ENCODE measurements around the gene DYNC1LI1.

Gene DYNC1LI1

DNA sequence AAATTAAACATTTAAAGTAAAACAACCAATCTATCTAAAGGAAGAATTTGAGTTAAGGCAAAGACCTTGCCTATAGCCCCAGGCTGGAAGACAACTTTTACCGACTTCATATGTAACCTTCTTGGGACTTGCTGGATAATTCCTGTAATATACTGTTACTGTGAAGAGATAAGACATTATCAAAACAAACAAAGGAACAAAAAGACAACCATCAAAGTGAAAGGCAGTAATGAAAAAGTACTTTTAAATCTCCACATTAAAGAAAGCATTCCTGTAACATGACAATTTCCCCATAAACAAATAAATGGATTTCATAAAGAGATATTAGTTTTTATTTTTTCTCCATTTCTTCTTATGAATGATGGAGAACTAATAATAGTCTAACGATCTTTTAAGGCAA, 70.4 kb downstream of the DYNC1LI1 start:
- no peak overlapping the region for H3K27ac ChIP-seq (ENCODE audit: low read length)
- H3K4me1 ChIP-seq (ENCODE audit: insufficient read depth, low read length), result peaks cover 9% of the 10 kb centered on the region; the same call in 1 of the 2 replicates
- H3K36me3 ChIP-seq (ENCODE audit: insufficient read depth, low read depth, low read length), result no peaks in the 10 kb centered on the region
- H3K27me3 ChIP-seq (ENCODE audit: insufficient read depth, low read length), result no peaks in the 10 kb centered on the region
- no peak overlapping the region for H3K4me3 ChIP-seq (ENCODE audit: low read length)
- H3K9ac ChIP-seq (ENCODE audit: low read depth, low read length), result no peak overlapping the region
- no peaks in the 10 kb centered on the region for H3K9me3 ChIP-seq (ENCODE audit: insufficient read depth, low read depth, low read length)

GRCh38 chr3:32499585-32499984, 71.1 kb downstream of the DYNC1LI1 start:
- Histone ChIP-seq H3K27me3 (ENCODE audit: insufficient read depth, low read length) (no peaks in the 10 kb centered on the region), H3K4me3 (ENCODE audit: low read length) (no peak overlapping the region), H3K4me1 (ENCODE audit: insufficient read depth, low read length) (peaks cover 9% of the 10 kb centered on the region; the same call in 1 of the 2 replicates), H3K9ac (ENCODE audit: low read depth, low read length) (no peak overlapping the region), H3K36me3 (ENCODE audit: insufficient read depth, low read depth, low read length) (no peaks in the 10 kb centered on the region), H3K27ac (ENCODE audit: low read length) (no peak overlapping the region), H3K9me3 (ENCODE audit: insufficient read depth, low read depth, low read length) (no peaks in the 10 kb centered on the region)

DNA sequence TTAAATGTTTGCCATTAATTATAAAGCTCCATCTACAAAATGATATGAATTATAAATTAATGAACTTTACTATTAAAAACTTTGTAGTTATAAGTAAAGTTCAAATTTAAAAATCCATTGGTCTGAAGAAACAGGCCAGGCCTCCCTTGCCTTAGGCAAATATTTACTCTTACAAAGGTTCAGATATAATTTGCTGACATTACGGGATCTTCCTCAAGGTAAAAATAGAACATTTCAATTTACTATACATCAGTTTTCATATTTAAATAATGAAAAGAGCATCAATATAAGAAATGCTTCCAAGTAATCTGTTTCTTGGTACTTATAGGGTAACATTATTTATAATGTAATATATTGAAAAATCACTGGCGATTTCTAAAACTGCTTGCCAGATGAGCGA, 71.7 kb downstream of the DYNC1LI1 start:
- no peaks in the 10 kb centered on the region for H3K27me3 ChIP-seq (ENCODE audit: insufficient read depth, low read length)
- no peak overlapping the region for H3K27ac ChIP-seq (ENCODE audit: low read length)
- H3K9ac ChIP-seq (ENCODE audit: low read depth, low read length), result no peak overlapping the region
- no peak overlapping the region for H3K4me3 ChIP-seq (ENCODE audit: low read length)
- peaks cover 8% of the 10 kb centered on the region for H3K4me1 ChIP-seq (ENCODE audit: insufficient read depth, low read length)
- no peaks in the 10 kb centered on the region for H3K9me3 ChIP-seq (ENCODE audit: insufficient read depth, low read depth, low read length)
- no peaks in the 10 kb centered on the region for H3K36me3 ChIP-seq (ENCODE audit: insufficient read depth, low read depth, low read length)

DNA sequence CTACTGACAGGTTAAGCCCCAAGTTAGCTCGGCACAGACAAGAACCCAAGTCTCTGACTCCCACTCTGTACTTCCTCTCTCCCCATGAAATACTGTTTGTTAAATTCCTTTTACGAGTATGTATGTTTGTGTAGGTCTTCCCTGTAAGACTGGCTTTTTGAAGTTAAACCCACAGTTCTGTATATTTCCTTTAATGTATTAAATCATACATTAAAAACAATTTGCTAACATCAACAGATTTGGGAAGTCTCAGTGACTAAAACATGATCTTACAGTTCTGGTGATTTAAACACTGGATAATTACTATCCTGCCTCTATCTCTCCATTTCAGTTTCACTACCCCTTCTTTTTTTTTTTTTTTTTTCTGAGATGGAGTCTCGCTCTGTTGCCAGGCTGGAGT, 72.4 kb downstream of the DYNC1LI1 start:
- no peak overlapping the region for H3K27ac ChIP-seq (ENCODE audit: low read length)
- H3K4me1 ChIP-seq (ENCODE audit: insufficient read depth, low read length), result peaks cover 1% of the 10 kb centered on the region
- no peaks in the 10 kb centered on the region for H3K9me3 ChIP-seq (ENCODE audit: insufficient read depth, low read depth, low read length)
- no peak overlapping the region for H3K9ac ChIP-seq (ENCODE audit: low read depth, low read length)
- no peaks in the 10 kb centered on the region for H3K27me3 ChIP-seq (ENCODE audit: insufficient read depth, low read length)
- H3K4me3 ChIP-seq (ENCODE audit: low read length), result no peak overlapping the region
- no peaks in the 10 kb centered on the region for H3K36me3 ChIP-seq (ENCODE audit: insufficient read depth, low read depth, low read length)

- Histone ChIP-seq H3K4me3 (ENCODE audit: low read length) (no peak overlapping the region), H3K9me3 (ENCODE audit: insufficient read depth, low read depth, low read length) (no peaks in the 10 kb centered on the region), H3K9ac (ENCODE audit: low read depth, low read length) (no peak overlapping the region), H3K36me3 (ENCODE audit: insufficient read depth, low read depth, low read length) (peaks cover 8% of the 10 kb centered on the region; the same call in 1 of the 2 replicates), H3K4me1 (ENCODE audit: insufficient read depth, low read length) (no peaks in the 10 kb centered on the region; the same call in 1 of the 2 replicates), H3K27ac (ENCODE audit: low read length) (no peak overlapping the region), H3K27me3 (ENCODE audit: insufficient read depth, low read length) (no peaks in the 10 kb centered on the region)
These were observed 75.0 kb downstream of the DYNC1LI1 start for GRCh38 chr3:32495609-32496008.

- Histone ChIP-seq H3K27ac (ENCODE audit: low read length) (no peak overlapping the region), H3K36me3 (ENCODE audit: insufficient read depth, low read depth, low read length) (peaks cover 8% of the 10 kb centered on the region; the same call in 1 of the 2 replicates), H3K4me1 (ENCODE audit: insufficient read depth, low read length) (no peaks in the 10 kb centered on the region; the same call in 1 of the 2 replicates)
These were observed 75.6 kb downstream of the DYNC1LI1 start for GRCh38 chr3:32495085-32495484.

GRCh38 chr3:32493437-32494414, 76.9 kb downstream of the DYNC1LI1 start:
- Histone ChIP-seq H3K36me3 (ENCODE audit: insufficient read depth, low read depth, low read length) (peaks cover 8% of the 10 kb centered on the region; the same call in 1 of the 2 replicates), H3K27ac (ENCODE audit: low read length) (no peak overlapping the region), H3K27me3 (ENCODE audit: insufficient read depth, low read length) (no peaks in the 10 kb centered on the region), H3K4me1 (ENCODE audit: insufficient read depth, low read length) (no peaks in the 10 kb centered on the region; the same call in 1 of the 2 replicates), H3K4me3 (ENCODE audit: low read length) (no peak overlapping the region), H3K9ac (ENCODE audit: low read depth, low read length) (no peak overlapping the region), H3K9me3 (ENCODE audit: insufficient read depth, low read depth, low read length) (no peaks in the 10 kb centered on the region)

More at GRCh38 chr3:32495085-32495484, 75.6 kb downstream of the DYNC1LI1 start:
- Histone ChIP-seq H3K9ac (ENCODE audit: low read depth, low read length) (no peak overlapping the region), H3K4me3 (ENCODE audit: low read length) (no peak overlapping the region), H3K9me3 (ENCODE audit: insufficient read depth, low read depth, low read length) (no peaks in the 10 kb centered on the region), H3K27me3 (ENCODE audit: insufficient read depth, low read length) (no peaks in the 10 kb centered on the region)

- no peaks in the 10 kb centered on the region for H3K27me3 ChIP-seq (ENCODE audit: insufficient read depth, low read length)
- H3K4me1 ChIP-seq (ENCODE audit: insufficient read depth, low read length), result no peaks in the 10 kb centered on the region; the same call in 1 of the 2 replicates
- no peak overlapping the region for H3K9ac ChIP-seq (ENCODE audit: low read depth, low read length)
- no peaks in the 10 kb centered on the region for H3K9me3 ChIP-seq (ENCODE audit: insufficient read depth, low read depth, low read length)
- no peak overlapping the region for H3K27ac ChIP-seq (ENCODE audit: low read length)
- H3K4me3 ChIP-seq (ENCODE audit: low read length), result no peak overlapping the region
- H3K36me3 ChIP-seq (ENCODE audit: insufficient read depth, low read depth, low read length), result peaks cover 8% of the 10 kb centered on the region; the same call in 1 of the 2 replicates
These were observed 77.8 kb downstream of the DYNC1LI1 start for GRCh38 chr3:32492684-32493436.

- H3K4me1 ChIP-seq (ENCODE audit: insufficient read depth, low read length), result no peaks in the 10 kb centered on the region
- H3K4me3 ChIP-seq (ENCODE audit: low read length), result no peak overlapping the region
- peaks cover 26% of the 10 kb centered on the region for H3K36me3 ChIP-seq (ENCODE audit: insufficient read depth, low read depth, low read length)
- H3K27me3 ChIP-seq (ENCODE audit: insufficient read depth, low read length), result no peaks in the 10 kb centered on the region
- H3K9ac ChIP-seq (ENCODE audit: low read depth, low read length), result no peak overlapping the region
- H3K27ac ChIP-seq (ENCODE audit: low read length), result no peak overlapping the region
- H3K9me3 ChIP-seq (ENCODE audit: insufficient read depth, low read depth, low read length), result no peaks in the 10 kb centered on the region
These were observed 82.1 kb downstream of the DYNC1LI1 start for GRCh38 chr3:32488474-32489008.

DNA sequence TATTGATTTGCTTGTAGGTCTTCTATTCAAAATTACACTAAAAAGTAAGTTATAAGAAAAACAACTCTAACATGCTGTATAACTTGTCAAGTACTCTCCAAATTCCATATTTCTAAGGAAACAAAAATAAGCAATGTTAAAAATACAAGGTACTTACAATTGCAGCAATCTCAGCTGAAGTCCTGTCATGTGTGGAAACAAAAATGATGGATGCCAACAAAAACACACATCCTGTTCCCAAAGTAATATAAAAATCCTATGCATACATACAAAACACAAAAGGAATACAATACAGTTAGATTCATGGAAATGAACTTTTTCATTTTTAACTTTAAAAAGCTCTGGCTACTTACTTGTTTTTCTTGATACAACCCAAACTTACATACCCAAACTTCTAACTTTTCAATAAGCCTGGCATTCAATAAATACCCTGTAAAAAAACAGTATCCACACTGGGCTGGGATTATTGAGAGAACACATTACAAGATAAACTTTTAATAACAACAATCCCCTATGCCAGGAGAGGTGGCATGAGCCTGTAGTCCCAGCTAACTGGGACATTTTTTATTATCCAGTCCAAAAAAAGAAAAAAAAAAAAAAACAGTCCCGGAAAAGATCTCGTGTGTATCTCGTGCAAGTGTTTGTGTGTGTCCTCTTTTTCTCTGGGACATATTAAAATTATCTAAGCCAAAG, 82.7 kb downstream of the DYNC1LI1 start:
- Histone ChIP-seq H3K4me3 (ENCODE audit: low read length) (no peak overlapping the region), H3K9ac (ENCODE audit: low read depth, low read length) (no peak overlapping the region), H3K36me3 (ENCODE audit: insufficient read depth, low read depth, low read length) (peaks cover 32% of the 10 kb centered on the region), H3K4me1 (ENCODE audit: insufficient read depth, low read length) (no peaks in the 10 kb centered on the region), H3K9me3 (ENCODE audit: insufficient read depth, low read depth, low read length) (no peaks in the 10 kb centered on the region), H3K27me3 (ENCODE audit: insufficient read depth, low read length) (no peaks in the 10 kb centered on the region), H3K27ac (ENCODE audit: low read length) (no peak overlapping the region)

DNA sequence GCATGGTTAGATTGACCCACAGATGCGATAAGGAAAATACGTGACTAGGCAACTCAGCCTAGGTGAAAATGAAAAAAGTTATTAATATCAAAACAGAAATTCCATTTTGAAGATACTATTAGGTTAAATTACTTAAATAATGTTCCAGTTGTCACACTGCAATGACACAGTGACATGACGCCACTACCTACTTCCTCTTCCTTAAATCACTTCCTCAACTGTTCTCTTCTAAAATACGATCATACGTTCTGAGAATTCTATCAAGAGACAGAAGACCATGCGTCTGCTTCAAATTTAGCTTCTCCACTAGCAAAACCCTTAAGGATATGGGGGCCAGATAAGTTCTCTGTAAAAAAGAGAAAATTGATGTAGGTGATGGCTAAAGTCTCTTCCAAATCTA, 86.2 kb downstream of the DYNC1LI1 start:
- Histone ChIP-seq H3K27ac (ENCODE audit: low read length) (no peak overlapping the region), H3K36me3 (ENCODE audit: insufficient read depth, low read depth, low read length) (peaks cover 29% of the 10 kb centered on the region), H3K4me3 (ENCODE audit: low read length) (no peak overlapping the region), H3K9me3 (ENCODE audit: insufficient read depth, low read depth, low read length) (no peaks in the 10 kb centered on the region), H3K4me1 (ENCODE audit: insufficient read depth, low read length) (no peaks in the 10 kb centered on the region), H3K9ac (ENCODE audit: low read depth, low read length) (no peak overlapping the region), H3K27me3 (ENCODE audit: insufficient read depth, low read length) (no peaks in the 10 kb centered on the region)

All from iPS-20b (cell line).